ENCODE measurements around the gene ORAI2. TPM values are rescaled to one million over a fixed set of nuclear protein-coding genes. Genes with fewer than 3 reads are reported as not detected.

Gene ORAI2
- total RNA-seq, 1 experiment from 2014 or later: 76.9 TPM

GRCh38 chr7:102427019-102427405 is 6.4 kb upstream of the ORAI2 start:
- BruUV-seq (replicated peaks): no TSS peak
- ChIA-PET CTCF (no interaction called here), POLR2A (no interaction called here)
- Histone ChIP-seq H3K36me3 (ENCODE audit: control insufficient read depth, insufficient read depth, low read length) (no peaks in the 10 kb centered on the region; the same call in 1 of the 2 replicates), H3K9me3 (ENCODE audit: control insufficient read depth, insufficient read depth, low read depth, low read length) (no peaks in the 10 kb centered on the region), H3K4me1 (ENCODE audit: control insufficient read depth, insufficient read depth, low read length) (peaks cover 16% of the 10 kb centered on the region), H3K27ac (ENCODE audit: low read length) (no peak overlapping the region), H3K27me3 (ENCODE audit: control insufficient read depth, insufficient read depth, low read length) (no peaks in the 10 kb centered on the region), H3K4me3 (ENCODE audit: low read depth in 2 of 2, low read length in 2 of 2) (no peak overlapping the region)
- TF ChIP-seq REST (IDR thresholded peaks at IDR 0.05; ENCODE audit: insufficient read depth in 1 of 2, low read depth in 2 of 2, low read length in 1 of 2): no peak
- no peak for TF ChIP-seq SIN3A (IDR thresholded peaks at IDR 0.05; ENCODE audit: borderline replicate concordance, insufficient read depth, low read depth, low read length)
- no peak for TF ChIP-seq TCF7L2 (IDR thresholded peaks at IDR 0.05; ENCODE audit: low read depth, low read length)
- TF ChIP-seq CTCF (IDR thresholded peaks at IDR 0.05): no peak
- no peak for TF ChIP-seq POLR2AphosphoS5 (IDR thresholded peaks at IDR 0.05; ENCODE audit: low read depth, low read length)
- no peak for DNase-seq (ENCODE audit: low read depth, low spot score)
- in situ Hi-C loops (cut with HindIII; ENCODE audit: low pct_unique_long_range_greater_than_20kb, low sequenced_read_pairs): no loop called here
- intact Hi-C loops (cut with micrococcal nuclease; ENCODE audit: unreplicated experiment): no loop called here
- ATAC-seq: no peak

DNA sequence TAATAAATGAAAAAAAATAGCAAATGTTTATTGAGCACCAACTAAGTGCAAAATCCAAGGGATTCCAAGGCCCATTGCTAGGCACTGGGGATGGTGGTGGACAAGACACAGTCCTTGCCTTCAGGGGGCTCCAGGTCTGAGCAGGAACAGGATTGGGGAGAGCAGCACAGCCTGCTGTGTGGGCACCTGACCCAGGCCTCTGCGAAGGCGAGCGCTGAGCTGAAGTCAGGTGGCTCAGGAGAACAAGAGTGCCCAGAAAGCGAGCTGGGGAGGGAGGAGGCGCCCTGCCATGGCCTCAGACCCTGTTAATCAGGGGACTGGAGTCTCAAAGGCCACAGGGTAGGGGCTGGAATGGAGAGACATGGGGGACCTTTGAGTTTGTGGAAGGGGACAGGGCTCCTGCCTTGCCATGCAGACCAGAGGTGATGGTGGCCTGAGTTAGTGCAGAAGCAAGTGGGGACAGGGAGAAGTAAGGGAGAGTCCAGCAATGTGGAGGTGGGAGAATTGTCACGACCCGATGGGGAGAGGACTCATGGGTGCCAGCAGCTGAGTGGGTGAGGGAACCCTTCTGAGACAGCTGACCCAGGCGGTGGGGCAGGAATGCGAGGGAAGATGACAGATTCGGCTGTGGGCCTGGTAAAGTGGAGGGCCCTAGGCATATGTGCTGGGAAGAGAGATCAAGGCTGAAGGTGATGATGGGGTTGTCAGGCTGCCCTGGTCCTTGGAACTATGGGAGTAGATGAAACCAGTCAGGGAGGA is 4.1 kb upstream of the ORAI2 start:
- Histone ChIP-seq H3K9me3 (ENCODE audit: control insufficient read depth, insufficient read depth, low read depth, low read length) (no peaks in the 10 kb centered on the region), H3K4me1 (ENCODE audit: control insufficient read depth, insufficient read depth, low read length) (peaks cover 25% of the 10 kb centered on the region), H3K27me3 (ENCODE audit: control insufficient read depth, insufficient read depth, low read length) (no peaks in the 10 kb centered on the region), H3K27ac (ENCODE audit: low read length) (no peak overlapping the region), H3K4me3 (ENCODE audit: low read depth in 2 of 2, low read length in 2 of 2) (no peak overlapping the region), H3K36me3 (ENCODE audit: control insufficient read depth, insufficient read depth, low read length) (no peaks in the 10 kb centered on the region; the same call in 1 of the 2 replicates)
- no TSS peak for BruUV-seq (replicated peaks)
- DNase-seq (ENCODE audit: low read depth, low spot score) (no peak), ATAC-seq (no peak)
- ChIA-PET CTCF (interaction anchor here (0.6 kb wide), 2 partner anchors 19 to 22 kb away, joined by 3 read pairs; no protein-coding TSS in a partner anchor), POLR2A (no interaction called here)
- in situ Hi-C loops (cut with HindIII; ENCODE audit: low pct_unique_long_range_greater_than_20kb, low sequenced_read_pairs) (no loop called here), intact Hi-C loops (cut with micrococcal nuclease; ENCODE audit: unreplicated experiment) (no loop called here)
- TF ChIP-seq CTCF (IDR thresholded peaks at IDR 0.05) (no peak), TCF7L2 (IDR thresholded peaks at IDR 0.05; ENCODE audit: low read depth, low read length) (no peak), REST (IDR thresholded peaks at IDR 0.05; ENCODE audit: insufficient read depth in 1 of 2, low read depth in 2 of 2, low read length in 1 of 2) (no peak), SIN3A (IDR thresholded peaks at IDR 0.05; ENCODE audit: borderline replicate concordance, insufficient read depth, low read depth, low read length) (no peak), POLR2AphosphoS5 (IDR thresholded peaks at IDR 0.05; ENCODE audit: low read depth, low read length) (no peak)
